Spinal cord (tissue), 10 donors: ENCODE results near the gene ZFAND4. TPM values are rescaled to one million over a fixed set of nuclear protein-coding genes. Genes with fewer than 3 reads are reported as not detected.
"Not testable (repeated sequence)": the region's sequence is repeated elsewhere in the genome, so short reads cannot be mapped to it uniquely, and the experiment has no call there.

Experiments
- DNase-seq, 6 donors: peaks; one replicate each; pipeline versions ENCODE4 v3.0.0 to v3.0.0-alpha.2; 2013 to 2015; ENCODE audit warnings: low spot score in 6 of 6, low read depth in 4 of 6
- H3K27ac ChIP-seq: one replicate; pipeline ENCODE4 v1.5.1; 2013; ENCODE audit warnings: low read depth, low read length, control low read depth
- H3K27me3 ChIP-seq: one replicate; pipeline ENCODE4 v1.6.1; 2013; ENCODE audit warnings: low read length; ENCODE audit not compliant: control insufficient read depth, insufficient read depth
- H3K36me3 ChIP-seq: one replicate; pipeline ENCODE4 v1.6.1; 2013; ENCODE audit warnings: low read length; ENCODE audit not compliant: control insufficient read depth, insufficient read depth
- H3K4me1 ChIP-seq: one replicate; pipeline ENCODE4 v1.6.1; 2013; ENCODE audit warnings: low read length; ENCODE audit not compliant: control insufficient read depth, insufficient read depth
- H3K4me3 ChIP-seq: one replicate; pipeline ENCODE4 v1.5.1; 2013; ENCODE audit warnings: low read depth, low read length, control low read depth
- H3K9me3 ChIP-seq: one replicate; pipeline ENCODE4 v1.6.1; 2013; ENCODE audit warnings: low read length; ENCODE audit not compliant: control insufficient read depth, insufficient read depth
- WGBS: methylation state at CpG from one replicate; pipeline ENCODE4 v1.1.5; 2013; ENCODE audit warnings: missing lambda C conversion rate; ENCODE audit not compliant: insufficient coverage; 5-methylcytosine and 5-hydroxymethylcytosine counted together
- polyA plus RNA-seq, 2 donors: library from polyadenylated mRNA; unstranded; fragments of 120-200 nt; gene quantifications; one replicate each; pipeline ENCODE4 v1.2.1, GENCODE V29; 2013; ENCODE audit not compliant: insufficient read length in 2 of 2
- total RNA-seq, 2 donors: library from RNA; depleted of rRNA in 1 of 2; stranded (reverse); fragments of 120-200 nt in 1 of 2; fragments of >200 nt in 1 of 2; gene quantifications; one replicate each; pipeline versions ENCODE4 v1.2.3 to v1.2.4, GENCODE V29; 2013 to 2014
- donor health status: healthy.

The ZFAND4 gene
- total and polyA plus RNA-seq, 4 donors: 19.3 to 28.0 (median 23.1) TPM

- no peaks in the 10 kb centered on the region for H3K27me3 ChIP-seq
- H3K27ac ChIP-seq: no peak overlapping the region
- no peaks in the 10 kb centered on the region for H3K9me3 ChIP-seq
- H3K4me3 ChIP-seq: no peak overlapping the region
- no peak for DNase-seq
- no peaks in the 10 kb centered on the region for H3K4me1 ChIP-seq
- WGBS: no CpG with 5 or more reads among the region's 1 CpG
- H3K36me3 ChIP-seq: no peaks in the 10 kb centered on the region
Measured at GRCh38 chr10:45607276-45607675, 65.3 kb downstream of the ZFAND4 start.

- no peaks in the 10 kb centered on the region for H3K36me3 ChIP-seq
- no peak overlapping the region for H3K4me3 ChIP-seq
- peaks cover 8% of the 10 kb centered on the region for H3K4me1 ChIP-seq
- peak in 1 of 6 donors; percentile 67 for DNase-seq
- 88% methylated on average over 3 of the region's 4 CpGs for WGBS
- H3K9me3 ChIP-seq: no peaks in the 10 kb centered on the region
- H3K27me3 ChIP-seq: peaks cover 8% of the 10 kb centered on the region
- no peak overlapping the region for H3K27ac ChIP-seq
Measured at GRCh38 chr10:45602836-45603235, 69.7 kb downstream of the ZFAND4 start.

GRCh38 chr10:45602082-45602730, 70.4 kb downstream of the ZFAND4 start:
- Histone ChIP-seq H3K4me3 (no peak overlapping the region), H3K27ac (no peak overlapping the region), H3K4me1 (peaks cover 8% of the 10 kb centered on the region), H3K36me3 (no peaks in the 10 kb centered on the region), H3K9me3 (no peaks in the 10 kb centered on the region), H3K27me3 (peaks cover 8% of the 10 kb centered on the region)
- no CpG with 5 or more reads among the region's 3 CpGs for WGBS
- no peak for DNase-seq

GRCh38 chr10:45601254-45601930, 71.2 kb downstream of the ZFAND4 start:
- H3K9me3 ChIP-seq, H3K27me3 ChIP-seq, H3K36me3 ChIP-seq, H3K27ac ChIP-seq, DNase-seq, H3K4me1 ChIP-seq, H3K4me3 ChIP-seq: not testable (repeated sequence)
- 92% methylated on average over 15 of the region's 16 CpGs for WGBS

- H3K4me1 ChIP-seq, H3K36me3 ChIP-seq, DNase-seq, H3K27ac ChIP-seq, H3K4me3 ChIP-seq, H3K27me3 ChIP-seq, H3K9me3 ChIP-seq: not testable (repeated sequence)
- 14% methylated on average over 37 of the region's 47 CpGs for WGBS
Measured at GRCh38 chr10:45600337-45601253, 72.0 kb downstream of the ZFAND4 start.

- DNase-seq: no peak
- Histone ChIP-seq H3K4me3 (no peak overlapping the region), H3K9me3 (no peaks in the 10 kb centered on the region), H3K27me3 (peaks cover 8% of the 10 kb centered on the region), H3K36me3 (no peaks in the 10 kb centered on the region), H3K27ac (no peak overlapping the region), H3K4me1 (peaks cover 8% of the 10 kb centered on the region)
- WGBS: 94% methylated on average over 2 of the region's 6 CpGs
Measured at GRCh38 chr10:45599646-45600045, 72.9 kb downstream of the ZFAND4 start.

GRCh38 chr10:45599021-45599603, 73.5 kb downstream of the ZFAND4 start:
- Histone ChIP-seq H3K4me1 (peaks cover 8% of the 10 kb centered on the region), H3K36me3 (no peaks in the 10 kb centered on the region), H3K4me3 (no peak overlapping the region), H3K27me3 (peaks cover 8% of the 10 kb centered on the region), H3K27ac (no peak overlapping the region), H3K9me3 (no peaks in the 10 kb centered on the region)
- no peak for DNase-seq
- WGBS: 93% methylated on average over 4 of the region's 7 CpGs

- H3K4me1 ChIP-seq: peaks cover 8% of the 10 kb centered on the region
- 85% methylated on average over 6 of the region's 9 CpGs for WGBS
- H3K36me3 ChIP-seq: no peaks in the 10 kb centered on the region
- H3K4me3 ChIP-seq: no peak overlapping the region
- no peak for DNase-seq
- H3K27ac ChIP-seq: no peak overlapping the region
- H3K9me3 ChIP-seq: no peaks in the 10 kb centered on the region
- peaks cover 8% of the 10 kb centered on the region for H3K27me3 ChIP-seq
Measured at GRCh38 chr10:45596526-45596925, 76.0 kb downstream of the ZFAND4 start.
